HL-60/S4 treated with phorbol 12-myristate 13-acetate at 8.2 ng/mL for 4 days and 3 days (cell line): ENCODE measurements around the gene ACOXL.
"Not testable (repeated sequence)": the region's sequence is repeated elsewhere in the genome, so short reads cannot be mapped to it uniquely, and the experiment has no call there.

Experiments used
- in situ Hi-C: fragments of 300-500 bp; cut with MboI; formaldehyde crosslinking; loops from 2 replicates; pipeline ENCODE4 v1.15.0; 2022; ENCODE audit warnings: low sequenced_read_pairs

Gene ACOXL

DNA sequence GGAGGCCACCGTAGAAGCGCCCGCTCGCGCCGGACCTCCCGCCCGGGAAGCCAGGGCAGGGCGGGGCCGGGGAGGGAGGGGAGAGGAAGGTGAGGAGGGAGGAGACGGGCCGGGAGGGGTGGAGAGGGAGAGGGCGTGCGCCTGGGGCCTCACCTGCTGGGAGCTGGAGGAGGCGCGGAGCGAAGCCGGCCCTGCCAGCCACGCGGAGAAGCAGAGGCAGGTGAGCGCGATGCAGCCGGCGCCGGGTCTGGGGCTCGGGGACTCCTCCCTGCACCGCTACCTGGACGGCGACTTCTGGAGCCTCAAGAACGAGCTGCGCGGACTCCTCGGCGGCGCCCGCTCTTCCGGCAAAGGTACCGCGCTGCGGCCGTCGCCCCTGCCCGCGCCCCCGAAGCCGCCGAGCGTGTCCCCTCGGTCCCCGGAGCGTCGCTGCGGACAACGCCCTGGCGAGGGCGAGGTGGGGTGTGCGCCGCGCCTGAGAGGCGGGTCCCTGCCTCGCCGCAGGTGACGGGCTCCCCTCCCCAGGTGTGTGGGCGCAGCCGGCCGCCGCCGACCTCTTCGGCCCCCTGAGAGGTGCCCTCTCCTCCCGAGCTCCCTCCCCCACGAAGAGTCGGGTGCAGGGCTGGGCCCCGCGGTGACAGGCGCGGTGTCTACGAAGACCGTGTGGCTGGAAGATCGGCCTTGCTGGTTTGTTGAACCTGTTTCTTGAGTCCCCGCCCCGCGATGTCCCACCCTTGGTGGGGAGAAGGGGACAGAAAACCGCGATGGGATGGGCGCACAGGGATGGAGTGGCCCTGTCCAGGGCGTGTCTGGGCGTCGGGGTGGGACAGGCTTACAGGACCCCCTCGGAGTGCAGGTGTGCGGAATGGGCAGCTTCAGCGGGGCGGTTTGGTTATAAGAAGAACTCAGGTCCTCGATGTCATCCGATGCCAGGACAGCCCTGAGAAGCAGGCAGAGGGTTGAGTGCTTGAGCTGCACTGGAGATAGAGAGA is at the start of gene ACOXL:
ACOXL (plus strand) TSS at position 152 of the 992 bp plus-strand sequence. CDS start 35,817 bp downstream, outside the sequence.
- in situ Hi-C loops, result no loop called here

DNA sequence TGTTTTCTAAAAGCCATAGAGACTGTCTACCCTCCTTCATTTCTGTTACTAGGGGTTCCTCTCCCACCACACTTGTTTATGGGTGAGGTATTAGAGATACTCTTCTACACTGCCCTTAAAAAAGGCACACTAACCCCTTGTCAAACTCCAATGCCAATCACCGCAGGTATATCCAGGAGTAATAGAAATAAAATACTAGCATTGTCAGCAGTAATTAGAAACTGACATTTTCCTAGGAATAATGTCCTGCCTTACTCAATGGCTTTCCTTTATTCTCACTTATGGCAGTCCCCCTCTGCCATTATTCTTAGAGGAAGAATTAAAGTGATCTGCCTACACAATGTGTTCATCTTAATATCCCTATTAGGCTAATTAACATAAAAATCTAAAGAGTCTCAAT is 49.5 kb upstream of the ACOXL start:
- in situ Hi-C loops, result no loop called here

DNA sequence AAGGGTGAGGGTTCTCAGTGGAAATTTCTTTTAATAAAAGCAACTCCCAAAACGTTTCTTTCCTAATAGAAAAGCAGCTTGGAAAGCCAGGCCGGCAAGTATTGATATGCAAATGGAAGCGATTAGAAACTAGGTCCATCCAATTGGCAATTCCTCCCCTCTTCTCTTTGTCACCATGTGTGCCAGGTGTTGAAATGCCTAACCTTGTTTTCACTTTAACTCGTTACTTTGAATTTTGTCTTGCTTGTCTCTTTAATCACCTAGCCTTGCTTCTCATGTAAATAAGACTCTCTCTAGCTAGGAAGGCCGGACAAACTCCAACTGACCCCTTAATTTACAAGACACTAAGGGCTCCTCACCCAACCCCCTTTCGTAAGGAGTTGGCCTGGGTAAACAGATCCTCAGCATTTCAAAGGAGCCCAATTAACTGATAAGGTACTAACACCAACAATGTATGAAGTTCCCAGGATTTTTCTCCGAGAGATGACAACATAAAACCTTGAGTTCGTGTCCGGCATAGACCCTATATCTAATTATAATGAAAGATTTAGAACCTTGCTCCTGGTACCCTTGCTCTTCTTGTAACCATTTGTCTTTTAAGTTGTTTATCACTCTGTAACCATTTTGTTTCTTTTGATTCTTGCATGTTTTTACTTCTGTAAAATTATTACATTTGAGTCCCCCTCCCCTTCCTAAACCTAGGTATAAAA is 44.4 kb upstream of the ACOXL start:
- in situ Hi-C loops, result not testable (repeated sequence)

DNA sequence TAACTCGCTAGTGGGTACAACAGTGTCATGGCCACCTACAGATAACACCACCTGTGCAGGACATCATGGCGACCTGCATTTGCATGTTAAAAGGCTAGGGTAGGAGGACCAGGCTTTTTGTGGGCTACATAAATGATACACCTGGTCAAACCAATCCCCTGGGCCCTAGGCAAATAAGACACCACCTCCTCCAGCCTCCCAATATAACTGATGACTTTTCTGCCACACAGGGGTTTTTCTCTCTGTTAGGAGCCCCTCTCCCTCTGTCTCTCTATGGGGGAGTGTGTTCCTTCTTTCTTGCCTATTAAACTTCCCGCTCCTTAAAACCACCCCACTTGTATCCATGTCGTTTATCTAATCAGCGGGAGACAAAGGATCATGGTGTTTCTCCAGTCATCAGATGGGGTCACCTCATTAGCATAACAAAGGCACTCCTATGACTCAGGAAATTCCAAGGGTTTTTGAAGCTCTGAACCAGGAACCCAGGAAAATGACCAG is 43.7 kb upstream of the ACOXL start:
- in situ Hi-C loops, result no loop called here

DNA sequence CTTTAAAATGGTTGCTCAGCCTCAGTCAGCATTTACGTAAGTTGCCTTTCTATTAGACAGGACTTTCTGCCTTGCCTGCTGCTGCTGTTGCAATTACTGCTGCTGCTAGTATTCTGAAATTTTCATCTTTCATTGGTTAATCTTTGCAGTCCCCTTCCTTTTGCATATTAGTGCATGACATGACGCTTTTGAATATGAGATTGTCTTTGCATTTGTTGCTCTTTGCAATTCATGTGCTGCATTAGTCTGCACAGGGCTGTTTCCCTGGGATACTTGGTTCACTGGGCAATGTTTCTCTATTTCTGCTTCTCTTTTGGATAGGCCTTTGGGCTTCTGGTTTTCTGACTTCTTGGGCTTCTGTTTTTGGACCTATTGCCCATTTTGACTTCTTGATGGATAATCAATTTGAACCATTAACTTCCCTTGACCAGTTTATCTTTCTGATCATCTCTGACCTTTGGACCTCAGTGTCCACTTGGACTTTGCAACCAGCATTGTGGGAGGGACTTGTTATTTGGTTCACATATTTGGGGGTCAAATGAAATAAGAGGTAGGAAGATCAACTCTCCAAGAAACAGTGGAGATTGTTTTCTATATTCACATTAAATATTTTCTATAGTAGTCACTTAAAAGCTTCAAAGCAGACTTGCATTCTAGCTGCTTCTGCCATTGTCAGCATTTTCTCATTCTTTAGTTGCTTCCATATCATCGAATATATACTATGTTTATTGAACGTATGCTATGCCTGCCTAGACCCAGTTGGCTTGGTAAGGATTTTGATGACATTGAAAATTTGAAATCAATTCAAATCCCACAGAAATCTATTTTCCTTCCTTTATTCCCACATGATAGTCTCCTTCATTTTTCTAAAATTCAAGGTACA is 42.0 kb upstream of the ACOXL start:
- in situ Hi-C loops, result no loop called here

DNA sequence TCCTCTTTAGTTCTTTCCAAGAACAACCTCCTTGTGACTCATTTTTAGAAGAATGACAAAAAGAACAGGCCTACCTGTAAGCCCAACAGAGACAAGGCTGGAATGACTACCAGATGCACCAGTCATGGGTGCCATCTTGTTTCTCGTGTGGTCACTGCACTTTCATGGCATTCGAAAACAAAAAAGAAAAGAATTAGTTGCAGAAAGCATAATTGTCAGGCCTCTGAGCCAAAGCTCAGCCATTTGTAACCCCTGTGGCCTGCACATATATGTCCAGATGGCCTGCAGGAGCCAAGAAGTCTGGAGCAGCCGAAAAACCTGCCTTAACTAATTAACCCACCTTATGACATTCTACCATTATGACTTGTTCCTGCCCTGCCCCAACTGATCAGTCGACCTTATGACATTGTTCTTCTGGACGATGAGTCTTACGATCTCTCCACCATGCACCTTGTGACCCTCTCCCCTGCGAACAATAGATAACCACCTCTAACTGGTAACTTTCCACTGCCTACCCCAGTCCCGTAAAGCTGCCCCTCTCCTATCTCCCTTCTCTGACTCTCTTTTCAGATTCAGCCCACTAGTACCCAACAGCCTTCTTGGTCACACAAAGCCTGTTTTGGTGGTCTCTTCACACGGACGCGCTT is 40.6 kb upstream of the ACOXL start:
- in situ Hi-C loops, result no loop called here

DNA sequence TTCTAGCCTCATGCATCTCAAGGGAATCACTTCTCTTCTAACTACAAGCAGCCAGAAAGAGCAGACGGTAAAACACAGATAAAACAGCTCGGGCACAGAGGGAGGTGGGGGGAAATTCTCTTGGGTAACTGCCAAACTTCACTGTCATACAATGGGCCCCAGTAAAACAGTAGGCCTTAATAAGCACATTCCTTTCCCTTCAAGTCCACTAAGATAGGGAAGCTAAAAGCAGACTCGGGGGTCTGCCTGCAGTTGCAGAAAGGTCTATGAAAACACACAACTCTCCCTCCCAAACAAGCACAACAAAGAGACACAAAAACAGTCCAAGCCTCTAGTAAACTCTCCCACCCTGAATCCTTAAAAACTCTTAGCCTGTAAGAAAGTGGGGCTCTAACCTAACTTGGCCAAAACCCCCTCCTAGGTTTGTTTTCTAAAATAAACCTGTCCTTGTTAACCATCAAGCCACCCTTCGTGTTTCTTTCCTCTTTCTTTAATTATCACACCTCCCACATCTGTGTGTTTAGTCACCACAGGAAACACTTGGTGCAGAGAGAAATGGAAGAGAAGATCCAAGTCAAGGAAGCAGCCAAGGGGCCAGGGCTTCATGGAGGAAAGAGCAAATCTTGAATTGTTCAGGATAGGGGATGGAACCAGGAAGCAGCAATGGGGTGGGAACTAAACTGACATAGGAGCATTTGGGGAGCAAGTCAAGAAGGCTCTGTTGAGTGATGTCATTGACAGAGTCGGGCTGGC is 37.1 kb upstream of the ACOXL start:
- in situ Hi-C loops, result not testable (repeated sequence)

DNA sequence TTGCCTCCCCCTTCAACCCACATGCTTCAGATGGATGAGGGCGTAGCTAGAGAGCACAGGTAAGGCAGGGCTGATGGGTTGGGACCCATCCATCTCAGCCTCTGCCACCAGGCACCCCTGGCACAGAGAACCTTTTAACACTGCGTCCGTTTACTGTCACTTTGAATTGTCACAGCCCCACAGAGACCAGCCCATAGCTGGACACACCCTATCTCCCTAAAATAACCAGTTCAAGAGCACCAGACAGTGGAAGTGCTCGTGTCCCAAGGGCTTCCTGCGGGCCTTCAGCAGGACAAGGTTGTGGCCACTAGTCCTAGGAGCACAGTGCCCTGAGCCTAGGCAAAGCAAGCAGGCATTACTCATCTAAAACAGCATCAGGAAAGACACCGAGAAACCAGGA is 34.1 kb upstream of the ACOXL start:
- in situ Hi-C loops, result not testable (repeated sequence)

DNA sequence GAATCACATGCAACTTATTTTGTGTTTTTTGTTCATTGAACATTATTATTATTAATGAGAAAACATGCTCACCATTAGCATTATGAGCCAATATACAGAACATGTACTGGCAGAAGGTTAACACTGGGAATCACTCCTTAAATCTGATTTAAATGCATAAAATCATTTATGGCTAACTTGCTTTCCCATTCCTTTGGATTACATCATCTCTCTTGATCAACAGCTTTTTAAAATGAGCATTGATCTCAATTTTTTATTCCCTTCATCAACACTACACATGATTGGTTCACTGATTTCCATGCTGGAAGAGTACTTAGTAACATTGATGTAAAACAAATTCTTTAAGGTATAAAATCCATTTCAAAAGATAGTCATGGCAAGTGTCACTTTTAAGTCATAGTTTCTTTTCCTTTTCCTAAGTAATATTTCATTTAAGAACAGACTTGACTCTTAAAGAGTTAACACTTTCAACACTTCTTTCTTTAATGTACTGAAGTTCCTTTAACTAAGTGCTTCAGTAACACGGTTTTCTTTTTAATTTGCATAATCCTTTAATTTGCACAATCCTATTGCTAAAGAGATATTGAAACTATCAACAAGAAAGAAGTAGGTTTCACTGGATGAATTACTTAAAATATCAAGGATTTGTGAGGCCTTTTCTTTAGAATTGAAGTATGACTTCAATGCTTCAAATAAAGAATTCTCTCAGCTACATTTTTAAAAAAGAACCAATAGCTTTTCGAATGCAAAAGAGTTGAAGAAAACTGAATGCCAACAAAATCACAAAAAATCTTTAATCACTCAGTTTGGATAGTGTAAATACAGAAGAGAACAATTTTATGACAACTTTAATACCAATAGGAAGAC is 29.6 kb upstream of the ACOXL start:
- in situ Hi-C loops, result no loop called here

DNA sequence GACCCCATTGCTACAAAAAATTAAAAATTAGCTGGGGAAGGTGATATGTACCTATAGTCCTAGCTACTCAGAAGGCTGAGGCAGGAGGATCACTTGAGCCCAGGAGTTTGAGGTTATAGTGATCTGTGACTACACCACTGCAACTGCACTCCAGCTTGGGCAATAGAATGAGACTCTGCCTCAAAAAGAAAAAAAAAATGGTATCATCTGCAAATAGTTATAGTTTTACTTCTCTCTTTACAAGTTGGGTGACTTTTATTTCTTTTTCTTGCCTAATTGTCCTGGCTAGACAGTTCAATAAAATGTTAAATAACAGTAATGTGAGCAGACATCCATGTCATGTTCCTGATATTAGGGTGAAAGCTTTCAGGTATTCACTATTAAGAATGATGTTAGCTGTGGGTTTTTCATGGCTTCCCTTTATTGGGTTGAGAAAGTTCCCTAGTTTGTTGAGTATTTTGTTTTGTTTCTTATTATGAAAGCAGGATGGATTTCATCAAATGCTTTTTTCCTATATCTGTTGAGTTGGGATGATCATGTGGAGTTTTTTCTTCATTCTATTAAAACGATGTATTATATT is 24.9 kb upstream of the ACOXL start:
- in situ Hi-C loops, result no loop called here

DNA sequence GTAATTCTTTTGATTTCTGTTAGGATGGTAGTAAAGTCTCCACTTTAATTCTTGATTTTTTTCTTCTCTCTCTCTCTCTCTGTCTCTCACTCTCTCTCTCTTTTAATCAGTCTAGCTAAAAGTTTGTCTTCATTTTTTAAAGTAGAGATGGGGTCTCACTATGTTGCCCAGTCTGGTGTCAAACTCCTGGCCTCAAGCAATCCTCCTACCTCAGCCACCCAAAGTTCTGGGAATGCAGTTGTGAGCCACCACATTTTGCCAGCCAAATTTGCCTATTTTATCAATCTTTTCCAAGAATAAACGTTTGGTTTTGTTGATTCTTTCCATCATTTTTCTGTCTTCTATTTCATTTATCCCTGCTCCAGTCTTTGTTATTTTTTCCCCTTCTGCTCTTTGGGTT is 23.9 kb upstream of the ACOXL start:
- in situ Hi-C loops, result no loop called here

DNA sequence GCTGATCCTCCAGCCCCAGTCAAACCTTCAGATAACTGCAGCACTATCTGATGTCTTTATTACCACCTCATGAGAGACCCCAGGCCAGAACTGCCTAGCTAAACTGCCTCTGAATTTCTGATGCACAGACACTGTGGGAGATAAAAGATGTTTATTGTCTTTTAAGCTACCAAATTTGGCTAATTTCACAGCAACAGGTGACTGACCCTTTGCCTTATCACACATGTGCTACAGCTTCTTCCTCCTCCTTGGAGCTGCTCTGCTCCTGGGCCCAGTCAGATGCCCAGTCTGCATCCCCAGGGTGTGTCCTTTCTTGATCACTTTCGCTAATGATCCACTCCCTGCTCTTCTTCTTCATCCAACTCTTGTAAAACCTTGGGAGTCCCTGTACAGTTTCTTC is 19.6 kb upstream of the ACOXL start:
- in situ Hi-C loops, result no loop called here

DNA sequence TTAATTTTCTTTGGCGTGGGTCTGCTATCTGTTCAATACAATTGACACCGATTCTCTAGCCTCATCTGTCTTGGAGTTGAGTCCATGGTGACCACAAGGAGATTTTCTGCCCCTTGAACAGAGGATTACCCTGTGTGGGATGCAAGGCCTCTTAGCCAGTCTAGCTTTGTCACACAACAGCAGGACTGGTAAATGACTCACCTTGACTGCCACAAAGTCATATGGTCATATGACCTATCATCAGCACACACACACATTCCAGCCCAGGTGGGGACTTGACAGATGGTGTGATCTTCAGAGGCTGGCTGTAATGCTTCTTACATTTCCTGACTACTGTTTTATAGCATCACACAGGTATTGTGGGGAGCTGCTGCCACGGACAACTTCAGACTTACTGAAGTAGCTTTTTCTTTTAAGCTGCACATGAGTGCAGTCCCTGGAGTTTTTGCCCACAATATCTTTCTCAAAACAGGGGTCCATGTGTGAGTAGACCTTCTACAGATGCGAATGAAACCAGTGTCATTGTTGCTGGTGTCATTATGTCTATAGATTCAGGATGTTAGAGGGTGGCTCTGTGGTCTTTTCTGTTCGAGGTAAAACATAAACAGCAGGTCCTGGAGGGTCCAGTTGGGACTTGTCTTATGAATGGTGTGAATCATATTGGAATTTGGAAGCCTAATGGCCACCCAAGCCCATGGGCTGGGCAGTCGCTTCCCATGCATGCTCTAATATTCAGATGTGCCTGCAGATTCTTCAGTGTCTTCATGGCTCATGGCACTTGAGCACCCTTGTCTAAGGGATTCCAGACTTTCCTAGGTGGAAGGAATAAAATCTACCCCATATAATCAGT is 18.6 kb upstream of the ACOXL start:
- in situ Hi-C loops, result no loop called here

DNA sequence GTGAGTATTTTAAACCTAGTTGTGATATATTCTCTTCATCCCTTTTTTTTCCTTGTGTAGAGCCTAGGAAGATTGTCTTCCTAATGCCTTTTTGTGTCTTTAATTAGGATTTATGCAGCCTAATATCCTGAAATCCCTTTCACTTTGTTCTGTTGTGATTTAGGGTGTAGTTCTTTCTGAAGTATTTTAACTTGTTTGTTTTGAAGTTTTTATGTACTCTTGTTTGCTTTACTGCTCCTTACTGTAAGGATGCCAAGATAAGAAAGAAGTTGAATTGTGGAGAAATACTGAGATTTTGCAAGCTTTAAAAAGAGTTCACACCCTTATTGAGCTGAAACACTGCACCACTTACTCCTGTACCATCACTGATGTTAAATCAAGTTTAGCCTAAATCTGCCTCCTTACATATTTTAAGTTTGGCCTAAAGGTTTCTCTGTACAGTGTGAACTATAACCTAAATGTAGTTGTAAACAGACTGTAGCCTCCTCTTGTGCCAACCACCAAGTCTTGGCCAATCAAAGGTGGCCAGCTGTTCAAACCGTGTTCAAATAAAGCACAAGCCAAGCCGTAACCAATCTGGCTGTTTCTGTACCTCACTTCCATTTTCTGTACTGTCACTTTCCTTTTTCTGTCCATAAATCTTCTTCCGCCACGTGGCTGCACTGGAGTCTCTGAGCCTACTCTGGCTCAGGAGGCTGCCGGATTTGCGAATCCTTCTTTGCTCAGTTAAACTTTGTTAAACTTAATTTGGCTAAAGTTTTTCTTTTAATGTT is 17.7 kb upstream of the ACOXL start:
- in situ Hi-C loops, result no loop called here

DNA sequence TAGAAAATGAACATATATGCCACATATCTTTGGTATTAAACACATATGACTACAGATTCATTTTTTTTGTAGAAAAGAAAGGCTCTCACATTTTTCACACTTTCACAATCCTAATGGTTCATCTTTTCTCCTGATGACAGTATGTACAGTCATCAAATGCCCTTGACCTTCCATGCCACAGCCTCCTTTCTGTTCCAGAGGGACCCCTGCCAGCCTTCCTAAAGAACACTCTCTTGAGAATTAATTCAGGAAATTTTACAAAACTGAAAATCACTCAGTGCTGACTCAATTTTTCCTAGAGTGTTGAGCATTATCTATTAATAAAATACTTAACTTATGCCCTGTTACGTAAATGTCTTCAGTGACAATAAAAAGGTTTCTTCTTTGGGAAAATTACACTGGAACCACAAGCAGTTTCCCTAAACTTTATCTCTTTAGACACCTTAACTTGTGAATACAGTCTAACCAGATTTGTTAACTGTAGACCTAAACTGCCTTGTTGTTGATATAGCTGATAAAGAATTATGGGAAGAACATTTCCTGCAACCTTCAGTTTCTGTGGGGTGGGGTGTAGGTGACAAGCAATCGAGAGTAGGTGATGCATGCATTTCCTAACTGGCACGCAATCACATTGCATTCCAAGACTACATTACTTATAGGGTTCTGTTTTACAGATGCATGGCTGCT is 15.3 kb upstream of the ACOXL start:
- in situ Hi-C loops, result no loop called here

DNA sequence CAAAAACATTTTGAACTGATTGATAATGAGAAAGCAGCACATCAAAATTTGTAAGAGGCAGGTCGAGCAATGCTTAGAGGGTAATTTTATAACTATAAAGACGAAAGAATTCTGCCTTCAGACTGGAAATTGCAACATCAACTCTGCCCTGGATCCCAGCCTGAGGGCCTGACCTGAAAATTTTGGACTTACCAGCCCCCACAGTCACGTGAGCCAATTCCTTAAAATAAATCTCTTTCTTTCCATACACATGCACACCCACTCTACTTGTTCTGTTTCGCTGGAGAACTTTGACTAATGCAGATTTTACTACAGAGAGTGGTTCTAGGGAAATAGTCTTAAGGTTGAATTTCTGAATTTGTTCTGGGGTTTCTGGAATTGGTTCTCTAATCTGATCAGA is 14.6 kb upstream of the ACOXL start:
- in situ Hi-C loops, result no loop called here
